BLaER1 (cell line): ENCODE data around the gene GPR158.

Experiments used
- H3K27ac ChIP-seq: shearing (Covaris generic); formaldehyde crosslinking; 2 replicates; pipeline ENCODE4 v1.8.1; 2022
- H3K27me3 ChIP-seq: shearing (Covaris generic); formaldehyde crosslinking; 2 replicates; pipeline ENCODE4 v1.8.1; 2022
- H3K36me3 ChIP-seq: shearing (Covaris generic); formaldehyde crosslinking; 2 replicates; pipeline ENCODE4 v1.8.1; 2022
- H3K4me1 ChIP-seq: shearing (Covaris generic); formaldehyde crosslinking; 2 replicates; pipeline ENCODE4 v1.8.1; 2022
- H3K4me2 ChIP-seq: shearing (Covaris generic); formaldehyde crosslinking; 2 replicates; pipeline ENCODE4 v1.8.1; 2022
- H3K4me3 ChIP-seq: shearing (Covaris generic); formaldehyde crosslinking; 2 replicates; pipeline ENCODE4 v1.8.1; 2022
- H3K9ac ChIP-seq: shearing (Covaris generic); formaldehyde crosslinking; 2 replicates; pipeline ENCODE4 v1.8.1; 2022
- H3K9me3 ChIP-seq: shearing (Covaris generic); formaldehyde crosslinking; 2 replicates; pipeline ENCODE4 v1.8.1; 2022
- H4K20me1 ChIP-seq: shearing (Covaris generic); formaldehyde crosslinking; 2 replicates; pipeline ENCODE4 v1.8.1; 2022
- Cebpa-rat ChIP-seq: shearing (Covaris generic); IDR thresholded peaks from 2 replicates; pipeline ENCODE4 v1.8.1; 2022

GPR158 gene

GRCh38 chr10:25169740-25170139 lies 5.1 kb upstream of the GPR158 start:
- no peaks in the 10 kb centered on the region for H3K36me3 ChIP-seq

GRCh38 chr10:25170627-25171026 lies 4.2 kb upstream of the GPR158 start:
- H3K4me1 ChIP-seq: no peaks in the 10 kb centered on the region
- H3K27ac ChIP-seq: no peak overlapping the region
- no peak for TF ChIP-seq Cebpa-rat
- no peak overlapping the region for H3K4me2 ChIP-seq
- no peak overlapping the region for H3K4me3 ChIP-seq
- no peaks in the 10 kb centered on the region for H4K20me1 ChIP-seq
- H3K9me3 ChIP-seq: peaks cover 16% of the 10 kb centered on the region
- H3K36me3 ChIP-seq: no peaks in the 10 kb centered on the region
- H3K9ac ChIP-seq: no peak overlapping the region
- H3K27me3 ChIP-seq: no peaks in the 10 kb centered on the region

More at GRCh38 chr10:25169740-25170139, 5.1 kb upstream of the GPR158 start:
- Histone ChIP-seq H3K4me3 (no peak overlapping the region), H3K27me3 (no peaks in the 10 kb centered on the region), H3K27ac (no peak overlapping the region), H3K4me1 (no peaks in the 10 kb centered on the region), H3K9ac (no peak overlapping the region), H3K4me2 (no peak overlapping the region), H4K20me1 (no peaks in the 10 kb centered on the region), H3K9me3 (peaks cover 7% of the 10 kb centered on the region)
- TF ChIP-seq Cebpa-rat: no peak

- Histone ChIP-seq H3K9me3 (peaks cover 25% of the 10 kb centered on the region), H4K20me1 (no peaks in the 10 kb centered on the region), H3K4me1 (no peaks in the 10 kb centered on the region), H3K27me3 (no peaks in the 10 kb centered on the region), H3K36me3 (no peaks in the 10 kb centered on the region), H3K4me2 (no peak overlapping the region), H3K27ac (no peak overlapping the region), H3K9ac (no peak overlapping the region), H3K4me3 (no peak overlapping the region)
- no peak for TF ChIP-seq Cebpa-rat
Measured at GRCh38 chr10:25175527-25176420, 973 bp downstream of the GPR158 start.

GRCh38 chr10:25176421-25176968 lies 1.7 kb downstream of the GPR158 start:
- H3K4me1 ChIP-seq: no peaks in the 10 kb centered on the region
- no peaks in the 10 kb centered on the region for H3K36me3 ChIP-seq
- no peaks in the 10 kb centered on the region for H4K20me1 ChIP-seq
- no peaks in the 10 kb centered on the region for H3K27me3 ChIP-seq
- no peak overlapping the region for H3K27ac ChIP-seq
- no peak overlapping the region for H3K4me3 ChIP-seq
- TF ChIP-seq Cebpa-rat: no peak
- H3K4me2 ChIP-seq: no peak overlapping the region
- H3K9me3 ChIP-seq: peaks cover 25% of the 10 kb centered on the region
- no peak overlapping the region for H3K9ac ChIP-seq

GRCh38 chr10:25177093-25177753 lies 2.4 kb downstream of the GPR158 start:
- Histone ChIP-seq H3K9ac (no peak overlapping the region), H3K27me3 (no peaks in the 10 kb centered on the region), H3K27ac (no peak overlapping the region), H3K4me2 (no peak overlapping the region), H3K9me3 (peaks cover 25% of the 10 kb centered on the region), H4K20me1 (no peaks in the 10 kb centered on the region), H3K4me3 (no peak overlapping the region), H3K4me1 (no peaks in the 10 kb centered on the region), H3K36me3 (no peaks in the 10 kb centered on the region)
- TF ChIP-seq Cebpa-rat: no peak

- Histone ChIP-seq H4K20me1 (no peaks in the 10 kb centered on the region), H3K36me3 (no peaks in the 10 kb centered on the region), H3K27me3 (no peaks in the 10 kb centered on the region), H3K9ac (no peak overlapping the region), H3K4me1 (no peaks in the 10 kb centered on the region), H3K4me2 (no peak overlapping the region), H3K9me3 (peaks cover 25% of the 10 kb centered on the region), H3K27ac (no peak overlapping the region), H3K4me3 (no peak overlapping the region)
- no peak for TF ChIP-seq Cebpa-rat
Measured at GRCh38 chr10:25177754-25178135, 2.9 kb downstream of the GPR158 start.

GRCh38 chr10:25178411-25178810 lies 3.6 kb downstream of the GPR158 start:
- no peak for TF ChIP-seq Cebpa-rat
- no peaks in the 10 kb centered on the region for H3K36me3 ChIP-seq
- H3K9me3 ChIP-seq: peaks cover 25% of the 10 kb centered on the region
- no peak overlapping the region for H3K9ac ChIP-seq
- no peak overlapping the region for H3K4me3 ChIP-seq
- no peak overlapping the region for H3K4me2 ChIP-seq
- H3K27me3 ChIP-seq: no peaks in the 10 kb centered on the region
- no peak overlapping the region for H3K27ac ChIP-seq
- H3K4me1 ChIP-seq: no peaks in the 10 kb centered on the region
- H4K20me1 ChIP-seq: no peaks in the 10 kb centered on the region

- no peaks in the 10 kb centered on the region for H3K27me3 ChIP-seq
- no peaks in the 10 kb centered on the region for H4K20me1 ChIP-seq
- no peak overlapping the region for H3K4me3 ChIP-seq
- peaks cover 7% of the 10 kb centered on the region for H3K9me3 ChIP-seq
- H3K4me2 ChIP-seq: no peak overlapping the region
- no peaks in the 10 kb centered on the region for H3K36me3 ChIP-seq
- no peaks in the 10 kb centered on the region for H3K4me1 ChIP-seq
- H3K27ac ChIP-seq: no peak overlapping the region
- no peak overlapping the region for H3K9ac ChIP-seq
- TF ChIP-seq Cebpa-rat: no peak
Measured at GRCh38 chr10:25180801-25181200, 6.0 kb downstream of the GPR158 start.

GRCh38 chr10:25182636-25183035 lies 7.8 kb downstream of the GPR158 start:
- Histone ChIP-seq H3K9ac (no peak overlapping the region), H3K27me3 (no peaks in the 10 kb centered on the region), H3K4me1 (no peaks in the 10 kb centered on the region), H4K20me1 (no peaks in the 10 kb centered on the region), H3K4me2 (no peak overlapping the region), H3K36me3 (no peaks in the 10 kb centered on the region), H3K27ac (no peak overlapping the region), H3K9me3 (no peaks in the 10 kb centered on the region), H3K4me3 (no peak overlapping the region)
- TF ChIP-seq Cebpa-rat: no peak
